Nephron (organoid): ENCODE measurements around the gene LRCH3.

Experiments
- H3K27ac Mint-ChIP-seq, 3 experiments: 2 replicates each; pipeline ENCODE4 v1.8.0; 2020; ENCODE audit warnings: mixed read lengths in 3 of 3, mild to moderate bottlenecking in 2 of 3, moderate library complexity in 1 of 3
- H3K27me3 Mint-ChIP-seq: 2 replicates; pipeline ENCODE4 v1.8.0; 2021; ENCODE audit warnings: low read depth, mild to moderate bottlenecking, moderate library complexity, mixed read lengths
- H3K36me3 Mint-ChIP-seq: 2 replicates; pipeline ENCODE4 v1.8.0; 2020; ENCODE audit warnings: low read depth, mixed read lengths
- H3K4me1 Mint-ChIP-seq: 2 replicates; pipeline ENCODE4 v1.8.0; 2020; ENCODE audit warnings: mixed read lengths
- H3K4me3 Mint-ChIP-seq, 3 experiments: 2 replicates each; pipeline ENCODE4 v1.8.0; 2020; ENCODE audit warnings: mild to moderate bottlenecking in 3 of 3, mixed read lengths in 3 of 3, moderate library complexity in 2 of 3
- H3K9me3 Mint-ChIP-seq: 2 replicates; pipeline ENCODE4 v1.8.0; 2020; ENCODE audit warnings: mixed read lengths
- CTCF ChIP-seq, 3 experiments: fragments of 200-600 bp; sonication (generic); IDR thresholded peaks; one replicate each; pipeline ENCODE4 v1.5.0; 2021; ENCODE audit warnings: antibody characterized with exemption in 3 of 3; ENCODE audit not compliant: unreplicated experiment in 3 of 3

Gene LRCH3

GRCh38 chr3:197837282-197837681 is 46.2 kb downstream of the LRCH3 start:
- Mint-ChIP-seq H3K4me1 (peaks cover 4% of the 10 kb centered on the region), H3K36me3 (peaks cover 54% of the 10 kb centered on the region), H3K27ac (no peak overlapping the region), H3K27me3 (no peaks in the 10 kb centered on the region), H3K4me3 (no peak overlapping the region), H3K9me3 (no peaks in the 10 kb centered on the region)
- TF ChIP-seq CTCF (IDR thresholded peaks at IDR 0.05; ENCODE audit: unreplicated experiment in 3 of 3), result no peak

- Mint-ChIP-seq H3K27ac (peak overlapping the region in 1 of 3 experiments; percentile 73), H3K36me3 (peaks cover 60% of the 10 kb centered on the region), H3K4me3 (no peak overlapping the region), H3K4me1 (no peaks in the 10 kb centered on the region), H3K27me3 (no peaks in the 10 kb centered on the region), H3K9me3 (no peaks in the 10 kb centered on the region)
- no peak for TF ChIP-seq CTCF (IDR thresholded peaks at IDR 0.05; ENCODE audit: unreplicated experiment in 3 of 3)
Measured at GRCh38 chr3:197841789-197842188, 50.7 kb downstream of the LRCH3 start.

DNA sequence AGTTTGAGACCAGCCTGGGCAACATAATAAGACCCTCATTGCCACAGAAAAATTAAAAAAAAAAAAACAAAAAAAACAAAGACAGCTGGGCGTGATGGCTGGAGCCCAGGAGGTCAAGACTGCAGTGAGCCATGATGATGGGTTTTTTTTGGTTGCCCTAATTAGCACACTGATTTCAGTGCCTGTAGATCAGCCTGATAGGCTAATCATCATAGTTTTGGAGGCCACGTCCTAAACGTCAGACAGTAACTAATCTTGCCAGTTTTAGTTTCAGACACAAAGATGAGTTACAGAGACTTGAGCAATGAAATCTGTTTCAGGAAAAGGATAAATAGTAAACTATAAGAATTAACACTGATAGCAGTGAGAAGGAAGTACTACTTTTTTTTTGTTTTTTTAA is 55.4 kb downstream of the LRCH3 start:
- Mint-ChIP-seq H3K27me3 (no peaks in the 10 kb centered on the region), H3K36me3 (peaks cover 75% of the 10 kb centered on the region), H3K4me1 (no peaks in the 10 kb centered on the region), H3K27ac (no peak overlapping the region), H3K4me3 (no peak overlapping the region), H3K9me3 (no peaks in the 10 kb centered on the region)
- TF ChIP-seq CTCF (IDR thresholded peaks at IDR 0.05; ENCODE audit: unreplicated experiment in 3 of 3), result no peak

- Mint-ChIP-seq H3K4me3 (no peak overlapping the region), H3K4me1 (no peaks in the 10 kb centered on the region), H3K36me3 (peaks cover 78% of the 10 kb centered on the region), H3K27ac (no peak overlapping the region), H3K9me3 (no peaks in the 10 kb centered on the region), H3K27me3 (no peaks in the 10 kb centered on the region)
- no peak for TF ChIP-seq CTCF (IDR thresholded peaks at IDR 0.05; ENCODE audit: unreplicated experiment in 3 of 3)
Measured at GRCh38 chr3:197847866-197848401, 56.9 kb downstream of the LRCH3 start.

GRCh38 chr3:197854596-197855343 is 63.7 kb downstream of the LRCH3 start:
- H3K9me3 Mint-ChIP-seq, result no peaks in the 10 kb centered on the region
- no peak overlapping the region for H3K4me3 Mint-ChIP-seq
- H3K36me3 Mint-ChIP-seq, result peaks cover 75% of the 10 kb centered on the region
- peaks cover 12% of the 10 kb centered on the region for H3K4me1 Mint-ChIP-seq
- H3K27ac Mint-ChIP-seq, result no peak overlapping the region
- TF ChIP-seq CTCF (IDR thresholded peaks at IDR 0.05; ENCODE audit: unreplicated experiment in 3 of 3), result no peak
- no peaks in the 10 kb centered on the region for H3K27me3 Mint-ChIP-seq

DNA sequence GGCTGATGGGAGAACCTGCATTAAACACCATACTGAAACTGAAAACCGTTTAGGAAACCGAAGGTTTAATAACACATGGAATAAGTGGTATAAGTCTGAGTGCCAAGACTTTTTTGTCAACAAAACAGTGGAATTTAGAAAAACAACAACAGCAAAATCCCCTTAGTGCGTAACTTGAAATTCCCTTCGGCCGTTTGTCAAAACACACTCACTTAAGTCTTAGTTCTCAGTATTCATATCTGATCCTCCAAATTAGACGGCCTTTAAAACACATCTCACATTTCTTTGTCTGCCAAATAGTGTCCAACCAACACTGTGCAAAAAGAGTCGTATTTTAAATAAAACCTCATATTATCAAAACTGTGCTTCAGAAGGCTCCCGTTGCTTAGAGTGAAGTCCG is 64.5 kb downstream of the LRCH3 start:
- Mint-ChIP-seq H3K36me3 (peaks cover 73% of the 10 kb centered on the region), H3K27me3 (no peaks in the 10 kb centered on the region), H3K4me1 (peaks cover 12% of the 10 kb centered on the region), H3K27ac (no peak overlapping the region), H3K4me3 (no peak overlapping the region), H3K9me3 (no peaks in the 10 kb centered on the region)
- TF ChIP-seq CTCF (IDR thresholded peaks at IDR 0.05; ENCODE audit: unreplicated experiment in 3 of 3), result no peak
